NOMO-1 (cell line): ENCODE results near the gene PBRM1.
A peak's percentile ranks its signal among the peaks of the same experiment; 100 is the strongest.
"Not testable (repeated sequence)": the region's sequence is repeated elsewhere in the genome, so short reads cannot be mapped to it uniquely, and the experiment has no call there.

Experiments
- DNase-seq, 2 experiments: peaks; one replicate each; lab custom pipeline; 2025; ENCODE audit not compliant: unreplicated experiment in 2 of 2; lab: John Stamatoyannopoulos, UW

Gene PBRM1

GRCh38 chr3:52704611-52705437, 19.1 kb upstream of the PBRM1 start:
- no peak for DNase-seq

- DNase-seq = no peak
Observed at GRCh38 chr3:52703341-52703740, 17.6 kb upstream of the PBRM1 start.

- no peak for DNase-seq
Observed at GRCh38 chr3:52697632-52697965, 11.9 kb upstream of the PBRM1 start.

GRCh38 chr3:52696830-52697631, 11.3 kb upstream of the PBRM1 start:
- DNase-seq = peak in 1 of 2 experiments; percentile 51

- no peak for DNase-seq
Observed at GRCh38 chr3:52695798-52696671, 10.3 kb upstream of the PBRM1 start.

- DNase-seq = no peak
Observed at GRCh38 chr3:52694528-52695189, 8.9 kb upstream of the PBRM1 start.

- no peak for DNase-seq
Observed at GRCh38 chr3:52693071-52693470, 7.4 kb upstream of the PBRM1 start.

- DNase-seq = no peak
Observed at GRCh38 chr3:52690560-52690959, 4.8 kb upstream of the PBRM1 start.

- no peak for DNase-seq
Observed at GRCh38 chr3:52689151-52689550, 3.4 kb upstream of the PBRM1 start.

GRCh38 chr3:52688266-52688665, 2.6 kb upstream of the PBRM1 start:
- DNase-seq = no peak

- DNase-seq = peak; percentile 73 to 77
Observed at GRCh38 chr3:52685285-52685708, 416 bp downstream of the PBRM1 start.

- DNase-seq = no peak
Observed at GRCh38 chr3:52684184-52684583, 1.5 kb downstream of the PBRM1 start.

GRCh38 chr3:52683611-52684010, 2.1 kb downstream of the PBRM1 start:
- no peak for DNase-seq

- DNase-seq = no peak
Observed at GRCh38 chr3:52682016-52682415, 3.7 kb downstream of the PBRM1 start.

GRCh38 chr3:52681596-52681995, 4.1 kb downstream of the PBRM1 start:
- DNase-seq = peak; percentile 14 to 38

- no peak for DNase-seq
Observed at GRCh38 chr3:52679811-52680210, 5.9 kb downstream of the PBRM1 start.

GRCh38 chr3:52679199-52679538, 6.5 kb downstream of the PBRM1 start:
- no peak for DNase-seq

- no peak for DNase-seq
Observed at GRCh38 chr3:52678265-52679198, 7.2 kb downstream of the PBRM1 start.

- not testable (repeated sequence) for DNase-seq
Observed at GRCh38 chr3:52676201-52676600, 9.5 kb downstream of the PBRM1 start.

- DNase-seq = peak in 1 of 2 experiments; percentile 4
Observed at GRCh38 chr3:52671676-52672075, 14.0 kb downstream of the PBRM1 start.
